D341Med (cell line): ENCODE results near the gene ZNF385C.
A peak's percentile ranks its signal among the peaks of the same experiment; 100 is the strongest.
"Not testable (repeated sequence)": the region's sequence is repeated elsewhere in the genome, so short reads cannot be mapped to it uniquely, and the experiment has no call there.

ENCODE experiments used
- DNase-seq: peaks from one replicate; pipeline ENCODE4 v3.0.0; 2012; ENCODE audit warnings: low spot score

ZNF385C gene

DNA sequence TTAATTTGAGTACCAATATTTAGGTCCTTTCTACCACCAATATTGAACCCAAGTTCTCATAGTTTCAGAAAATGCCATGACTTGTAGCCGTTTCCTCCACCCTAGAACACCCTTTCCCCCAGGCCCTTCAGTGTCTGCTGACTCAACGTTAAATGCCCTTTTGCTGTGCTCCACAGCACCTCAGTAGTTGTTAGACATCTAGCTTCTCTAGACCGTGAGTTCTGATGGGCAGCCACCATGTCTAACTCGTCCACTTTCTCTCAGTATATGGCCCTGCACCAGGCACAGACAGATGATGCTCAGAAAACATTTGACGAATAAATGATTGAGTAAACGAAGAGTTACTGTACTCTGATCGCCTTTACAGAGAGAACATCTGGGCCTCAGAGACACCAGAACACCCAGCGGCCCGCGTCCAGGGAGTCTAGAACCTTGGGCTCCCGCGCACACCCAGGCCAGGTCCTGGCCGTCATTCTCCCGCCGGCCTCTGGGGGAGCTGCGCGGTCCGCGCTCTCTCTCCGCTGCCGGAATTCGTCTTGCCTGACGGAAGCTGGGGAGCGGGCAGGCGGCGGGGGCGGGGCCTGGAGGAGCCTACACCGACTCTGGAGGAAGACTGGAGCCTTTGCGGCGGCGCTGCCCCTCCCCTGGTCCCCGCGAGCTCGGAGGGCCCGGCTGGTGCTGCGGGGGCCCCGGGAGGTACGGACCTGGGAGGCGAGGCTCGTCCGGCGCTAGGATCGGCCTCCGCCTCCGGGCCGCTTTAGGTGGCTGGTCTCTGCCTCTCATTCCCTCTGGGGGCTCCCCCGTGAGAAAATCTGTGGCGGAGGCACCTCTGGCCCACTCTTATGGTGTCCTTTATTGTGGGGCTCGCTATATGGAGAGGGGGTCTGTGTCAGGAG, 78.5 kb downstream of the ZNF385C start, which contains the start of gene NKIRAS2:
NKIRAS2 (plus strand) TSS at position 582 of the 896 bp plus-strand sequence. CDS start 1,488 bp downstream, outside the sequence.
- peak; percentile 98 for DNase-seq

DNA sequence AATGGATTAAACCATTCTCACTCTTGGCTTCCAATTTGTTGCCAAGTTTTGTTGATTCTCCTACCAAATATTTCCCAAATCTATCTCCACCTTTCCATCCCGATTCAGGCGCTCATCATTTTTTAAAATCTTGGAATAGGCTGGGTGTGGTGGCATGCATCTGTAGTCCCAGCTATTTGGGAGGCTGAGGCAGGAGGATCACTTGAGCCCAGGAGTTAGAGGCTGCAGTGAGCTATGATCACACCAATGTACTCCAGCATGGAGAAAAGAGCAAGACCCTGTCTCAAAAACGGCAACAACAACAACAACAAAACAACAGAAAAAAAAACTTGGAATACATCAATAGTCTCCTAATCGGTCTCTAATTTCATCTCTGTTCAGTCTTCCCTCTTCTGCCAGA, 79.3 kb downstream of the ZNF385C start:
- no peak for DNase-seq

DNA sequence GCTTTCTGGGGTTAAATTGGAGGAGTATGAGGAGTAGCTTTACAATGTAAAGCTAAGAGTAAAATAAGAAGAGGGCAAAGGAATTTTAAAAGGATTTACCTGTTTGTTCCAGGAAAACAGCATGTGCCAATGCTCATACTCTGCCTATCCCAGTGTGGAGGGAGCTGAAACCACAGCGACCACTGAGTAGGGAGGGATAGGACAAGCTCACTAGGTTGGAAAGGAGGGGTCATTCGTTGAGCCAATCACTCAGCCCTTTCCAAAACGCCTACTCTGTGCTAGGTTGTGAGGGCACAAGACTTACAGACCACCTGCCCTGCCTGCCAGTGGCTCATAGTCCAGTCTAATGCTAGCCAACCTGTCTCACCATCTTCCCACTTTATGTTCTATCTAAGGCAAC, 79.9 kb downstream of the ZNF385C start:
- DNase-seq = no peak

DNA sequence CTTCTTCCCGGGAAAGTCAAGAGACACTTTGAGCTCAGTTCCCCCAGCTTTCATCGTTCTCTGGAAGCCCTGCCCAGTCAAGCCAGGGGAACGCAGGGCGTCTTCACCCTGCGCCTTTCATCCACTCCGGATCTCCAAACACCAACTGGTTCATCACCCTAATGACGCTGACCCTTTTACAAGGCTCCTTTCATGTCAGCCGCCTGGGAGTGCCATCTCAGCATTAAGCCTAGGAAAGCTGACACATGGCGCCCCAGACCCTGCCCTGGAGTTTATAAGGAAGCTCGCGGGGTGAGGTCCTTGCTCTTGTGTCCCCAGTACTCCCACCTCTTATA, 80.4 kb downstream of the ZNF385C start:
- DNase-seq = no peak

DNA sequence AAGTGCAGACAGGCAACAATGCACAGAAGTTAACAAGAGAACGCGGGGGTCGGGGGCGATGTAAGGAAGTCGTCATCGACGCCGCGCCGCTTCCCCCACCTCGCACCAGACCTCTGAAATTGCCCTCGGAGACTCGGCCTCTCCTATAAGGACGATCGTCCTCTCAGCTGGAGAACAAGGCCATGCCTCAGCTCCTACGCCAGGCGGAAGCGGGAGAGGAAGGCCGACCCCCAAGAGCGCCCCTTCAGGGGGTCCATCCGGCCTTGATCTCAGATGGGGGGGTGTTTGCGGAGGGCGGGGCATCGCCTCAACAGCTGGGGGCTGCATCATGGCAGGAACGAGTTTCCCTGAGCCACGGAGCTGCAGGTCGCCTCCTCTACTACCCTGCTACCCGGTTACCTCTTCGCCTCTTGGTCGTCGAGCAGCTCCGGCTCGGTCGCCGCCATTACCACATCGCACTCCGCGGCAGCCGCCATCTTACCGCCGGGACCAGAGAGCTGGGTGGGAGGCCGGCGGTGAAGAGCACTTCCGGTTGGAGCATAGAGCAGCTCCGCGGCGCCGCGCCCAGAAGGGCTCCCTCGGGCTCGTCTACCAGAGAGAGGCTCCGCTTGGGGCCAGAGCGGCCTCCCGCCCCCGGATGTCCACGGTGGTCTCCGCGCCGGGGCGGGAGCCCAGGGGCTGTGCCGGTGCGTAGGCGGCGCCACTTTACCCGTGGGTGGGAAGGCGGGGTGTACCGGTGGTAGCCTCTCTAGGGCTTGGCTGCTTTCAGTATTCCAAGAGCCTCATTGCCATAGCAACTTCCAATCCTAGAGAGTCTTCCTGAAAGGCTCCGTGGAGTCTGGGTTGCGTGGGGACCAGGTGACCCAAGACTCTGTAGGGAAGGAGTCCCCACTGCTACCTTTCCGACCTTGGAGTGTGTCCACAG, 81.1 kb downstream of the ZNF385C start, which contains the start of gene DNAJC7:
DNAJC7 (minus strand) TSS at position 499 of the 925 bp plus-strand sequence; CDS start at position 476, 23 bp downstream.
- peak; percentile 98 for DNase-seq

DNA sequence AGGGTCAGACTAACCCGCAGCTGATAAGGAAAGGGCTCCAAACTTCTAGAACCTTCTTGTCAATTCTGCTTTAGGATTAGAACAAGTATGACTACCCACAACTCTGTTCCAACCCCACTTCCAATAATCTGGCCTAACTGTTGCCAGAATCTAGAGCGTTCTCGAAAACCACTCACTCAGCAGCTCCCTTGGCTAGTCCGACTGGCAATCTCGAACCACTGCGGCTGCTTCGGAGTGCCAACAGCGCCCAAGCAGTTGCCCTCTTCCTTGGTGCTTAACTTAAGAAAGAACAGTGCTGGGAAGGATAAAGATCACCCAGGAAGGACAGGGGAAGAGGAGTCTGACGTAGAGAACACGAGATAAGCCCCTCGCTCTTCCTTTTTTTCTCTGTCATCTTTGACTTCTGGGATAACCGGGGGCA, 81.9 kb downstream of the ZNF385C start:
- DNase-seq = peak; percentile 53

DNA sequence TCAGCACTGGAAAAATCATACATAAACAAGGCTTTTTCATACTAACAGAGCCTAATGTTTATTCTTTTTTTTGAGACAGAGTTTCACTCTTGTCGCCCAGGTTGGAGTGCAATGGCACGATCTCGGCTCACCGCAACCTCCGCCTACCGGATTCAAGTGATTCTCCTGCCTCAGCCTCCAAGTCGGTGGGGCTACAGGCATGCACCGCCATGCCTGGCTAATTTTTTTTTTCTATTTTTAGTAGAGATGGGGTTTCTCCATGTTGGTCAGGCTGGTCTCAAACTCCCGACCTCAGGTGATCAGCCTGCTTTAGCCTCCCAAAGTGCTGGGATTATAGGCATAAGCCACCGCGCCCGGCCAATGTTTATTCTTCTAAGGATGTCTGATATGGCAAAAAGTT, 84.5 kb downstream of the ZNF385C start:
- DNase-seq = not testable (repeated sequence)

DNA sequence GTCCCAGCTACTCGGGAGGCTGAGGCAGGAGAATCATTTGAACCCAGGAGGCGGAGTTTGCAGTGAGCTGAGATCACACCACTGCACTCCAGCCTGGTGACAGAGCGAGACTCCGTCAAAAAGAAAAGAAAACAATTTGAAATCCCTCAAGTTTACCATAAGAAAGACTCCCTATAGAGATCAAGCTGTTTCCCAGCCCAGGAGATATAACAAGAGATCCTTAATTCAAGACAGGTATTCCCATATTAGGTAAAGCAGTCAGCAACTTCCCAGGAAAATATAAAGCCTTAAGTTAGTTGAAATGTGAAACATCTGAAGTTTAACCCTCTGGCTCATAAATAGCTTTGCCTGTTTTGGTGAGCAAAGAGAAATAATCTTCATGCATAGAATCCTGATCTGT, 85.9 kb downstream of the ZNF385C start:
- not testable (repeated sequence) for DNase-seq

DNA sequence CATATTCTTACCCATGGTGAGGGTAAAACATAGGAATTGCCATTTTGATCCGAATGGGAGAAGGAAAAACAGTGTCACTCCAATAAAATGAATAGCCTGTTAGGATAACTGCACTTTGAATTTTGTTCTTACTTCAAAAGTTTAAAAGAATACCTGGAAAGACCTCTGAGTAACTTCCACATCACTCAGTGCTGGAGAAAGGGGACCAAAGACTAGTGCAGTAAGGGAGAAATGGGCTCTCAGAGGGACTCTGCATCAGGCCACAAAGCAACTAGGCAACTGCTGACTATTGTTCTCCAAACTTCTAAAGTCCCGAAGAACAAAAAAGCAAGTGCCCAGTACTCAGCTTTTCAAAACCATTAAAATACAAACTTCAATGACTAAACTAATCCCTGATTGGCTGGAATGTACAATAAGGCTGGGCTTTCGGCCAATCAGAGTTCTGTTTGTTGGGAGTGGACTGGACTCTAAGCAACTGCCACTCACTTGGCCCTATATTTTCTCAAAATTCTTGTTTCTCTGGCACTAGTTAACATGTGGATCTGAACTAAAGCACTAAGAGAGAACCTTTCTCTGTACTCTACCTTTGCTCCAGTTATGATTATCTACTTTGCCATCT, 87.3 kb downstream of the ZNF385C start:
- DNase-seq = peak; percentile 62

DNA sequence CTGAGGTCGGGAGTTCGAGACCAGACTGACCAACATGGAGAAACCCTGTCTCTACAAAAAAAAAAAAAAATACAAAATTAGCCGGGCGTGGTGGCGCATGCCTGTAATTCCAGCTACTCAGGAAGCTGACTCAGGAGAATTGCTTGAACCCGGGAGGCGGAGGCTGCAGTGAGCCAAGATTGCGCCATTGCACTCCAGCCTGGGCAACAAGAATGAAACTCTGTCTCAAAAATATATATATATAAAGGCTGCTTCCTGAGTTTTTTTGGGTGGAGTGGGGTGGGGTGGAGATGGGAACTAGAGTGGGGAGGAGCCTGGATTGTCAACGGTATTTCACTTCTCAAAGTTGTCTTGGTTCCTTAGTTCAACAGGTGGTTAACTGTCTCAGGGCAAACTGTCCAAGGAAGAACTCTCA, 88.0 kb downstream of the ZNF385C start:
- DNase-seq = not testable (repeated sequence)

DNA sequence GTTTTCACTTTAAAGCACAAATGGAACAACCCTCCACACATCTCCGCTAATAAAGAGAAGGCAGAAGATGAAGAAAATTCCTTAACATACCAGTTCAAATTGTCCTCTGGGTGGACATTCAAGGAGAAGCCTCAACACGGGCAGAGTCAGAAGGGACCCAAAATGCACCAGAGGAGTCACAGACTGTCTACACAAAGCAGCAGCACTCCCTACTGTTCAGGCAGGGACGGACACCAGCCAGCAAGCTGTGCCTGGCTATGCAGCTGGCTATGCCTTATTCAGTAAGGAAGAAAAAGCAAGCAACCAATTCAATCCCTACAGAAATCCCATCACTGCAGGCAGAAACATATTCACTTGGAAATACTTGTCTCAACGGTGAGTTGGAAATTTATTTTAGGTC, 89.1 kb downstream of the ZNF385C start:
- DNase-seq = peak; percentile 70

DNA sequence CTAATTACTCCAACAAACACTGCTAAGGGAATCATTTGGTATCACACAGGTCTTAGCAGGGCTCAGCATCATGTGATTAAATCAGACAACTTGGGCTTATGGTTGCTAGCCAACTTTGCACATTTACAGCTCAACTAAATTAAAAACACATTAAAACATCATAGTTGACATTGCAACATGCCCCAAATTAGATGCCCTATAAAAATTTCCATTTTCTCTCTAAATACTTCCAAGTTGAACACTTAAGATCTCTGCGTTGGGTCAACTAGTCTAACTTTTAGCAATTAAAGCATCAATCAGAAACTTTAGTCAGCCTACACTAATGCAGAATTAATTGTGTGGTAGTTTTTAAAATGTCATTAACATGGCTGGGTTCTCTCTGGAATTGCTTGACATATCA, 93.1 kb downstream of the ZNF385C start:
- DNase-seq = no peak

DNA sequence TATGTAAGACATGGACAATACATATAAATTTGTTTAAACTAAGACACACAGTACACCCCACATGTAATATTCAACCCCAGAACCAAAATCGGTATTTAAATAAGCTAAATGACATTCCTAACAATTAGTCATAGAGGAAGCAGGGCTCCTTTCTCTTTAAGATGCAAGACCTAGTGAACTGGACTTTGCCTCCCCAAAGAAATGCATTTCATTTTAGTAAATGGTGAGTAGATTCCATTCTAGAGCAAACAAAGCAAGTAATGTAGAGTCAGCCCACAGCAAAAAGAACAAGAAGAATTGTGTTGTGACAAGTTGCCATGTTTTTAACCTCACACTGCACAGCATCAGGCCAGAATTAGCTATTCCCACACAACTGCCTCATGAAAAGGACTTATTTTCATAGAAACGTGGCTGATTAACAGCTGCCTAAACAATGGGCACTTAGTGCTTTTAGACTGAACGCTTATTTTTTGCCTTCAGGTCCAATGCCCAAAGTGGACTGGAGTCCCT, 95.4 kb downstream of the ZNF385C start:
- no peak for DNase-seq

DNA sequence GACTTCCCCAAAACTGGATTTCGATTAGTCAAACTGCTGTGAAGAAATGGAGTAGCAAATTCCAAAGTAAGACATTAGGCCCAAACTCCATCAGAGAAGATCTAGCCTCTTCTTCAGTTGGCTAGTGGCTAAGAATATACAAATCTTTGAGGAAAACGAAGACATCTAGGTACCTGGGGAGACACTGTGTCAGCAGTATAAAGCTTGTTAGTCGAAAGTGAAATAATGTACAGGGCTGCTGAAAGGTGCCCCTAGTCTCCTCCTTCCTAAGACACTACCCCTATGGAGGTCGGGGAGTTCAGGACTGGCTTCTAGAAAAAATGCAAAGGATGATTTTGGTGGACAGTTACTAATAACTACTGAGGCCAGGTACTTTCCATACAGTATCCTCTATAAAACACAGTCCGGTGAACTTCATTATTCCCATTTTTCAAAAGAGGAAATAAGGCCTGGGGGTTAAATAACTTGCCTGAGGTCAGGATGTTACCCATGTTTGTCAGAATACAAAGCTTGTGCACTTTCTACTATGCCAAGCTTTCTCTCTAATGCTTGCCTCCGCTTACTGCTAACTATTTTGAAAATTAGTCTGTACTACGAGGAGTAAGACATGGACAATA, 96.0 kb downstream of the ZNF385C start:
- no peak for DNase-seq

DNA sequence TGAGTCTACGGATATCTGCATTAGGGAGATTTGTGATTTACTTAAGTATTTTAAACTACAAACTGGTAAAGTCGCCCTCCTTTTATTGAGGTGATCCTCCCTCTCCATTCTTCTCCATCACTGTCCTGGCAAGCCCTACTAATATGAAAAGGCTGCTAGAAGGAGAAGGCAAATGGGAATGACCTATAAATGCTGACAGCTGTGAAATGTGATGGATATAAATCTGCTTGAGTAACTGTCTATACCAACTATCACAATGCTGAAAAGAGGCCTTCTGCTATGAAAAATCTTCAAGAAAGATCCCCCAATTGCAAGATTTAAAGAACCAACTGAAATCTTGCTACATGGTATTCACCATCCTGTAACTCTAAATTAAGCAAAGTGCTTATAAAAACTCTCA, 96.5 kb downstream of the ZNF385C start:
- no peak for DNase-seq

DNA sequence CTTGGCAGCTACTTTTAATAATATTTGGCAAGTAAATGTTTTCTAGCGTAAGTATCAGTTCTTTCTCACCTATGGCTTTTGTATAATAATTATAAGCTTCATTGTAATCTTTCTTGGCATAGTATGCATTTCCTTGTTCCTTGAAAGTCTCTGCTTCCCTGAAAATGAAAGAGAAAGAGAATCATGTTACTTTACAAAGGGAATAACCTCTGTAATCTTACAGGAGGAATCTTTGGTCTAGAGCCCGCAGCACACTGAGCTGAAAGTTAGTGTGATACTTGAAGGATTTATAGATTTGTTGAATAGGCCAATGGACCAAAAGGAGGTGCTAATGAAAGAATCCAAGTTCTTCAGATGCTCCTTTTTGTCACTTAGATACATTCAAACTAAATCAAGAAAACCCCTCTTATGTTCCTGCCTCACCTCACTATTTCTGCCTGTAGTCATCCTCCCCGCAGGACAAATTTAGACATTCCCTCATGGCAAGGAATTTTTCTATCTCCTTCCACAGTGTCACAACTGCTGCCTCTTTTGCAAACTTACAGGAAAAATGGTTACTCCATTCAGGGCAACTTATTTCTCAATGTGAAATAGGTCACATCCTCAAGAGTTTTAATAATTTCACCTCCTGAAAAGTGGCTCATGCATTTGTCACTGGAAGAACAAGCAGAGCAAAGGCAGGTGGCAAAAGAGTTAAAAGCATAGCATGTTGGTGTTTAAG, 97.7 kb downstream of the ZNF385C start:
- no peak for DNase-seq

DNA sequence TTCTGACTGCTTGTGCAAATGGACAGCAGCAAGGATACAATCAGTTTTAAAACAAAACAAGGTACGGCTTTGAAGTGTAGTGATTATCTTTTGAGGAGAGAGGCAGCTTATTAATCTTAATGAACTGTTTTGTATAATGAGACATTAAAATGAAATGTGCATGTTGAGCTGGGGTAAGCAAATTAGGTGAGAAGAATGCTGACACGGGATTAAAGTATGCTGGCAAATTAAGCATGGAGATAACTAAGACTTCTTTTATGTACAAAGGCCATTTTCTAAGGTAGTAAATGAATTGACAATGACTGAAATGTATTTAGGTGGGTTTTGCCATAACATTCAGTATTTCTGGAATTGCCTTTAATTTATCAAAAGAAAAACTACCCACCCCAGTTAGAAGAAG, 99.8 kb downstream of the ZNF385C start:
- DNase-seq = no peak

DNA sequence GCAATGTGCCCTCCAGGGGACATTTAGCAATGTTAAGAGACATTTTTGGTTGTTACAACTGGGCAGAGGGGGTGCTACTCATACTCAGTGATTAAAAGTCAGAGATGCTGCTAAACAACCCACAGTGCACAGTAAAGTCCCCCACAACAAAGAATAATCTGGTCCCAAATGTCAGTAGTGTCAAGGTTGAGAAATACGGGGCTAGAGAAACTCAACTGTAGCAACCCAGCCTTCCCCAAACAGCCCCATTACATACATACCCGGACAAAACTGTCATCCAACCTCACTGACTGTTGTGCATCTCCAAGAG, 101.5 kb downstream of the ZNF385C start:
- no peak for DNase-seq

DNA sequence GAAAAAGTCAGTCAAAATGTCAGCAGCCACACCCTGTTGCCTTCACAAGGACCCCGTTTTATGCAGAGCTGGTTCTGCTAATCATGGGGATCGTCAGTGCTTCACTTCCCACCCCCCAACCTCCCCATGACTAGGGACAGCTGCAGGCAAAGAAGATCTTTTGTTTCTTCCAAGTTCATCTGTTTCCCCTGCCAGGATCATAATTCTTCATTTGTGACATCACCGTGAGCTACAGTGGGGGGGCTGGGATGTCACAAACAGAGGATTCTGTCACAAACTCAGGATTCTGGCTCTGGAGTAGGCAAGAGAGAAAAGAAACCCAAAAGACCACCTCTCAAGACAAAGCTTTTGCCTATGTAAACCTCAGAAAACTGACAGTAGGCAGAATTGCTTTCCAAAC, 105.7 kb downstream of the ZNF385C start:
- no peak for DNase-seq

DNA sequence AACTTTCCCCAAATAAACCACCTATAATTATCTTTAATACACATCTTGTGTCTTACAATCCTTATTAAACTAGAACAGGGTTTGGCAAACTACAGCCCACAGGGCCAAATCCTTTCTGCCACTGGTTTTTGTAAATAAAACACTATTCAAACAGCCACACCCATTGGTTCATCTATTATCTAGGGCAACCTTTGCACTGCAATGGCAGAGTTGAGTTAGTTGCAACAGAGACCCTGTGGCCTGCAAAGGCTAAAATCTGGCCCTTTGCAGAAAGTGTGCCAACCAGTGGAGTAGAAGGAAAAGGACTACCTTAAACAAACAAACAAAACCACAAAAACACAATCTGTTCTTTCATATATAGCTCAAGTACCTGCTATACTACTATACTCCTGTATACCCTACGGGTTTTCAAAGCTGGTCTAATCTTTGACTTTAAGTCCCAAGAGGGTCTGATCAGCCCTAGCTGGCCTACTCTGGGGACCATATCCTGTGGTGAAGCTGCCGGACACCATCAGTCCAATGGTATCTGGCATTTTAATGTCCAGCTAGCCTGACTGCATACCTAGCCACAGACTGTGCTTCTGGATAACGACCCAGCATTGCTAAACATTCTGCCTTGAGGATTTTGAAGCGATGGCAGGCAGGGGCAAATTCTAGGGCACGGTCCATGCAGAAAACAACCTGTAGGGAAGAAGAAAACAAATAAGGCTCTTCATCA, 108.4 kb downstream of the ZNF385C start:
- no peak for DNase-seq
